NT2/D1 (cell line): ENCODE results near the gene TPCN2.

ENCODE experiments used
- DNase-seq: peaks from one replicate; pipeline ENCODE4 v3.0.0-alpha.2; 2011; ENCODE audit warnings: low read depth, low spot score
- H3K27me3 ChIP-seq: 2 replicates; pipeline ENCODE4 v1.6.0; 2011; ENCODE audit warnings: mild to moderate bottlenecking; ENCODE audit not compliant: insufficient read length, insufficient read depth
- H3K36me3 ChIP-seq: 2 replicates; pipeline ENCODE4 v1.6.1; 2011; ENCODE audit warnings: mild to moderate bottlenecking, low read length, mixed read lengths; ENCODE audit not compliant: insufficient read depth, insufficient read length
- H3K4me1 ChIP-seq: 2 replicates; pipeline ENCODE4 v1.5.1; 2011; ENCODE audit not compliant: insufficient read depth, insufficient read length
- H3K4me3 ChIP-seq: 2 replicates; pipeline ENCODE4 v1.5.1; 2011; ENCODE audit warnings: low read depth; ENCODE audit not compliant: insufficient read length
- H3K9ac ChIP-seq: 2 replicates; pipeline ENCODE4 v1.6.0; 2011; ENCODE audit warnings: low read depth; ENCODE audit not compliant: insufficient read length
- H3K9me3 ChIP-seq: 2 replicates; pipeline ENCODE4 v1.5.1; 2011; ENCODE audit warnings: mild to moderate bottlenecking, low read length; ENCODE audit not compliant: insufficient read depth
- SUZ12 ChIP-seq: IDR thresholded peaks from 2 replicates; pipeline ENCODE4 v1.6.1; 2011; ENCODE audit not compliant: insufficient read length, insufficient read depth; ENCODE audit errors: extremely low read depth
- YY1 ChIP-seq: IDR thresholded peaks from 2 replicates; pipeline ENCODE4 v1.6.1; 2011; ENCODE audit not compliant: insufficient read length, insufficient read depth
- ZNF274 ChIP-seq: IDR thresholded peaks from 2 replicates; pipeline ENCODE4 v1.6.1; 2011; ENCODE audit warnings: mild to moderate bottlenecking, low read depth, low read length

The TPCN2 gene

DNA sequence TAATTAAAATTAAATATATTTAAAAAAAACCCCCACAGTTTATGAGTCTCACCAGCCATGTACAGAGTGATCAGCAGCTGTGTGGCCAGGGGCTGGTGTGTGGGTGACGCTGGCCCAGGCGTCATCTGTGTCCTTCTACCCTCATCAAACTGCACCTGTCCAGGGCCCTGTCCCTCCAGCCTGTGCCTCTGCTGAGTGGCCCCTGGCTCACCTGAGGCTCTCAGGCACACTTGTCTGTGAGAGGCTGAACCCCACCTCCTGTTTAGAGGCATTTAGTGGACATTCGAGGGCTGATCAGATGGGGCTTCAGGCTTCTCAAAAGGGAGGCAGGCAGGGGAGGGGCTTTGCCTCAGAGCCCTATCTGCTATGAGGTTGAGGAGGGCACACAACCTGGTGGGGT lies 77.1 kb downstream of the TPCN2 start:
- TF ChIP-seq SUZ12: no peak
- no peak for TF ChIP-seq YY1
- TF ChIP-seq ZNF274: no peak
- Histone ChIP-seq H3K9me3 (peaks cover 6% of the 10 kb centered on the region), H3K27me3 (no peaks in the 10 kb centered on the region), H3K9ac (no peak overlapping the region), H3K36me3 (no peaks in the 10 kb centered on the region), H3K4me3 (no peak overlapping the region), H3K4me1 (peaks cover 26% of the 10 kb centered on the region)
- DNase-seq: no peak

DNA sequence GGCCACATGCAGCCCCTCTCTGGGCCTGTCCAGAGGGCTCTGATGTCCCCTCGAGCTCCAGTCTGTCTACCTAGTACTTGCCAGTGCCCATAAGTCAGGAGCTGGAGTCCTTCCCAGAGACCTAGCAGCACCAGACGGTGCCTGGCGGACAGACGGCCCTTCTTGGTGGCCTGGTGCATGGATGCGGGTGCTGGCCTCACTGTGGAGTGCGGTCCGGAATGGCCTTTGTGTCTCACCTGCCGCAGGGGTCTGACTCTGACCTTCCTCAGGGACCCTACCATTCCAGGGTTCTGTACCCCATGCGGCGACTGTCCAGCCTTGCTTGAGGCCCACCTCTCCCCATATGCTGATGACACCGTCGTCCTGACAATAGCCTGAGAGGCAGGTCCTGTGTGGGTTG lies 77.6 kb downstream of the TPCN2 start:
- H3K9ac ChIP-seq: no peak overlapping the region
- peaks cover 6% of the 10 kb centered on the region for H3K9me3 ChIP-seq
- H3K4me1 ChIP-seq: peaks cover 27% of the 10 kb centered on the region
- DNase-seq: no peak
- H3K36me3 ChIP-seq: no peaks in the 10 kb centered on the region
- no peaks in the 10 kb centered on the region for H3K27me3 ChIP-seq
- H3K4me3 ChIP-seq: no peak overlapping the region
- TF ChIP-seq ZNF274 (no peak), SUZ12 (no peak), YY1 (no peak)

DNA sequence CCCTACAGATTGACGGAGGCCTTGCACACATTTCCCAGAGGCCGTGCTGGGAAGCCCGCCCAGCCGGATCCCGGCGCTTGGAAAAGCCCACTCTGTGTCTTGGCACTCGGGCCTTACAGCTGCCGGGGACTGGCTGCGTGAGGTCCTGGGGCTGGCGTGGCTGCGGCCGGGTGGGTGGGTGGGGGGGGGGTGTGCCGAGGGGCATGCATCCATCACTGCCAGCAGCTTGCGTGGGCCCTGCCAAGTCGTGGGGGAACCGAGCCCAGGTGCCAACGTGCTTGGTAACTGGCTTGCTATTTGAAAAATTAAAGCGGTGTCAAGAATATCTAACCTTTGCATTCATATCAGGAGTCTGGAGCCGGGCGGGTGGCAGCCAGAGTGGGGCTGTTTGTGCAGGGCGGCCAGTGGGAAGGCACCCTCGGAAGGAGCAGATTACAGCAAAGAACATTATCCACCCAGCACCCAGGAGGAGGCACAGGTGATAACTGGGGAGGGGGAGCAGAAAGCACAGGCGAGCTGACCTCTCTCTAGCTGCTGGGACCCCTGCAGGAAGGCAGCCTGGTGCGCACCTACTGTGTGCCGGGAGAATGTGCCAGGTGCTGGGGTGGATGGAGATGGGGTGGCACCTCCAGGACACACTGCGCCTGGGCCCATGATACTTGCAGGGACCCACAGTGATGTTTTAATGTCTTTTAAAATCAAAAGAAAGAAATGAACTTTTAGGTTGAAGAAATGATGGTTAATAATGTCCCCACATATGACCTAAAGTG lies 78.5 kb downstream of the TPCN2 start:
- H3K9me3 ChIP-seq: peaks cover 6% of the 10 kb centered on the region
- no peak for DNase-seq
- H3K4me3 ChIP-seq: no peak overlapping the region
- no peaks in the 10 kb centered on the region for H3K27me3 ChIP-seq
- no peak for TF ChIP-seq ZNF274
- TF ChIP-seq SUZ12: no peak
- no peak for TF ChIP-seq YY1
- H3K36me3 ChIP-seq: no peaks in the 10 kb centered on the region
- no peak overlapping the region for H3K9ac ChIP-seq
- H3K4me1 ChIP-seq: peaks cover 25% of the 10 kb centered on the region

DNA sequence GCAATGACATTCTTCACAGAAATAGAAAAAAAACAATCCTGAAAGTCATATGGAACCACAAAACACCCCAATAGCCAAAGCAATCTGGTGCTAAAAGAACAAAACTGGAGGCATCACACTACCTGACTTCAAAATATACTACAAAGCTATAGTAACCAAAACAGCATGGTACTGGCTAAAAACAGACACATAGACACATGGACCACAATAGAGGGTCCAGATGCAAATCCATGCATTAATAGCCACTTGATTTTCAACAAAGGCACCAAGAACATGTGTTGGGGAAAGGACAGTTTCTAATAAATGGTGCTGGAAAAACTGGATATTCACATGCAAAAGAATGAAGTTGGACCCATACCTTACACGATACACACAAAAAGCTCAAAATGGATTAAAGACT lies 79.2 kb downstream of the TPCN2 start:
- Histone ChIP-seq H3K9me3 (peaks cover 8% of the 10 kb centered on the region), H3K4me1 (peaks cover 23% of the 10 kb centered on the region), H3K9ac (no peak overlapping the region), H3K4me3 (no peak overlapping the region), H3K36me3 (no peaks in the 10 kb centered on the region), H3K27me3 (no peaks in the 10 kb centered on the region)
- no peak for TF ChIP-seq YY1
- TF ChIP-seq ZNF274: no peak
- TF ChIP-seq SUZ12: no peak
- no peak for DNase-seq

DNA sequence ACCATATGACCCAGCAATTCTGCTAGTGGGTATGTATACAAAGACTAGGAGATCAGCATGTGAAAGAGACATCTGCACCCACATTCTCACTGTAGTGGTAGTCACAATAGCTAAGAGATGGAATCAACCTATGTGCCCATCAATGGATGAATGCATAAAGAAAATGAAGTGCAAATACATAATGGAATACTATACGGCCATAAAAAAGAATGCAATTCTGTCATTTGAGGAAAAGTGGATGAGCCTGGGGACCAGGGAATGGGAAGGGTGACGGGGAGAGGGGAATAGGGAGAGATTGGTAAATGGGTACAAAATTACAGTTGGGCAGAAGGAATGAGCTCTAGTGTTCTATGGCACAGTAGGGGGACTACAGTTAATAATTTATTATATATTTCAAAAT lies 80.3 kb downstream of the TPCN2 start:
- H3K36me3 ChIP-seq: no peaks in the 10 kb centered on the region
- peaks cover 15% of the 10 kb centered on the region for H3K9me3 ChIP-seq
- H3K27me3 ChIP-seq: no peaks in the 10 kb centered on the region
- H3K4me3 ChIP-seq: no peak overlapping the region
- H3K4me1 ChIP-seq: peaks cover 15% of the 10 kb centered on the region
- no peak for DNase-seq
- no peak overlapping the region for H3K9ac ChIP-seq
- TF ChIP-seq SUZ12: no peak
- no peak for TF ChIP-seq ZNF274
- TF ChIP-seq YY1: no peak

DNA sequence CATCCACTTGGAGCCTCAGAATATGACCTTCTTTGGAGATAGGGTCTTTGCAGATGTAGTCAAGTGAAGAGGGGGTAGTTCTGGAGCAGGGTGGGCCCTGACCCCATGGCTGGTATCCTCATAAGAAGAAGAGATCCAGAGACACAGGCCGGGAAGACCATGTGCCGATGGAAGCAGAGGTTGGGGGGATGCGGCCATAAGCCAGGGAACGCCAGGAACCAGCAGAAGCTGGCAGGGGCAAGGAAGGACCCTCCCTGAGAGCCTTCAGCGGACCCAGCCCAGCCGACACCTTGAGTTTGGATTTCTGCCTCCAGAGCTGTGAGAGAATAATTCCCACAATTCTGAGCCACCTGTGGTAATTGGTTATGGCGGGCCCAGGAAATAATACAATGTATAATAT lies 80.9 kb downstream of the TPCN2 start:
- TF ChIP-seq SUZ12: no peak
- no peak for TF ChIP-seq YY1
- no peak for TF ChIP-seq ZNF274
- Histone ChIP-seq H3K9ac (no peak overlapping the region), H3K36me3 (no peaks in the 10 kb centered on the region), H3K4me1 (peaks cover 15% of the 10 kb centered on the region), H3K9me3 (peaks cover 15% of the 10 kb centered on the region), H3K4me3 (no peak overlapping the region), H3K27me3 (no peaks in the 10 kb centered on the region)
- DNase-seq: no peak

DNA sequence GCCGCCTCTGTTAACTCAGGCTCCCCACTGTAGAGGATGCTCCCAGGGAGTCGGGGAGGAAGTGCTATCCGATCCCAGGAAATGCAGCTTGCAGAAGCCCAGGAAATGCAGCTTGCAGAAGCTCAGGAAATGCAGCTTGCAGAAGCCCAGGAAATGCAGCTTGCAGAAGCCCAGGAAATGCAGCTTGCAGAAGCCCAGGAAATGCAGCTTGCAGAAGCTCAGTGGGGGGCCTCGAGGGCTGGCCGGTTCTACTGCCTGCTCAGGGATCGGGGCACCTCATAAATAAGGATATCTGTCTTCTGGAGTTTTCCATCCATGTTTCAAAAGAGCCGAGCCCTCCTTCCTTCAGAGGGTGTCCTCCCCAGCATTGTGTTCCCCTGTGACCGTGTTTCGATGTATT lies 81.9 kb downstream of the TPCN2 start:
- Histone ChIP-seq H3K4me1 (peaks cover 15% of the 10 kb centered on the region), H3K4me3 (no peak overlapping the region), H3K36me3 (no peaks in the 10 kb centered on the region), H3K27me3 (no peaks in the 10 kb centered on the region), H3K9ac (peak overlapping the region; percentile 17), H3K9me3 (peaks cover 15% of the 10 kb centered on the region)
- TF ChIP-seq SUZ12 (no peak), ZNF274 (no peak), YY1 (no peak)
- DNase-seq: no peak
